Stimulated activated CD8-positive, alpha-beta memory T cell treated with anti-CD3 and anti-CD28 coated beads, Interleukin-4, amount 100 ng/mL, for 48 hours (primary cell): Measurements from ENCODE around the gene STMN3.
"Not testable (repeated sequence)": the region's sequence is repeated elsewhere in the genome, so short reads cannot be mapped to it uniquely, and the experiment has no call there.

Experiments used
- DNase-seq: peaks from one replicate; pipeline ENCODE4 v3.0.0-alpha.2; 2020

The STMN3 gene

DNA sequence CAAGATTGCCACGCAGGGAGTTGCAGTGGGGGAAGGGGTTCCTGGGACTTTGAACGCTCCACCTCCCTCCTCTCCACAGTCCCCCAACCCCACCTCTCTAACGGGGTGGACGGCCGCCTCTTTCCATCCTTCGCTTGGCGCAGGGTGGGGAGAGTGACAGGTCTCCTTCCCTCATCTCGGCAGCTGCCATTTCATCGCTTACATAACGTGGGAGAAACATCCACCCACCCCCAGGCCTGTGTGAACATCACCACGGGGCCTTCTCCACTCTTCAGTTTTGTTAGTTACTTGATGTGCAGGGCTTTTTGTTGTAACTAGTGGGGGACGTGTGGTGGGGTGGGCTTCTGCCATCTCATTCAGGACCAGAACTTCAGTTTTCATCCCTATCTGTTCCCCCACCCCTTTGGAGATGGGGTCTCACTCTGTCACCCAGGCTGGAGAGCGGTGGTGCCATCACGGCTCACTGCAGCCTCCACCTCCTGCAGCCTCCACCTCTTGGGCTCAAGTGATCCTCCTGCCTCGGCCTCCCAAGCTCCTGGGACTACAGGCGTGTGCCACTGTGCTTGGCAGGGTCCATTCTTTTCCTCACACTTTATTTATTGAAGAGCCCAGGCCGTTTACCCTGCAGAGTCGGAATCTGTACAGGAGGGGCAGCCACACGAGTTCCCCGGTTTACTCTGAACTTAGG is 22.6 kb upstream of the STMN3 start:
- DNase-seq: no peak

DNA sequence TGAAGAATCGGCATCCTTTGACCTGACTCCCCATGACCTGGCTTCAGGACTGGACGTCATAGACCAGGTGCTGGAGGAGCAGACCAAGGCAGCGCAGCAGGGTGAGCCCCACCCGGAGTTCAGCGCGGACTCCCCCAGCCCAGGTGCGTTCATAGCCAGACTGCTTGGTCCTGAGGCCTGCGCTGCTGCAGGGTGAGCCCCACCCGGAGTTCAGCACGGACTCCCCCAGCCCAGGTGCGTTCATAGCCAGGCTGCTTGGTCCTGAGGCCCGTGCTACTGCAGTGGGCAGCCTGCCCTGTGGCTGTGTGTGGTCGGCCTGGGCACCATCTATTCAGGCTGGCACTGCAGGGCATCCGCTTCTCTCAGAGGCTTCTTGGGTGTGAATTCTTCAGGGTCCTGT is 20.7 kb upstream of the STMN3 start:
- no peak for DNase-seq

DNA sequence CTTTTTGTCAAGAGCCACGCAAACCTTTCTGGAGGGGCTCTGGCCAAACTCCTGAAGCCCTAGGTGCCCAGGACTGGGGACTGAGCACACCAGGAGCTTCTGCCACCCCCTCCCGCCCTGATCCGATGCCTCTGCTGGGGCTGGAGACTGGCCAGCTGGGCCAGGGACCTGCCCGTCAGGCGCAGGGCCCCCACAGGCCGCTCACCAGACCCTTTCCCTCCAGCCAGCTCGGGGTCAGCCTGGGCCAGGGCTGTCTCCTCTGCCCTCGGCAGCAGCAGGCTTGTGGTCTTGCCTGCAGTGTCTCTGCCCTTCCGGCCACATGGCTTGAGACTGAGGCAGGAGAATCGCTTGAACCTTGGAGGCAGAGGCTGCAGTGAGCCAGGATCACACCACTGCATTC is 19.4 kb upstream of the STMN3 start:
- no peak for DNase-seq

DNA sequence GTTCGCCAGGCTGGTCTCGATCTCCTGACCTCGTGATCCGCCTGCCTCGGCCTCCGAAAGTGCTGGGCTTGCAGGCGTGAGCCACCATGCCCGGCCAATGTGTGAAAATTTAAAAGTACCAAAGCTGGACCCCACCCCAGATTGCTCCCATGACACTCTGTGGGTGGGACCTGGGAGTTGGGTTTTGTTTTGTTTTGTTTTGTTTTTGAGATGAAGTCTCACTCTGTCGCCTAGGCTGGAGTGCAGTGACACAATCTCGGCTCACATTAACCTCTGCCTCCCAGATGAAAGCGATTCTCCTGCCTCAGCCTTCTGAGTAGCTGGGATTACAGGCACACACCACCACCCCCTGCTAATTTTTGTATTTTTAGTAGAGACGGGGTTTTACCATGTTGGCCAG is 18.5 kb upstream of the STMN3 start:
- not testable (repeated sequence) for DNase-seq

DNA sequence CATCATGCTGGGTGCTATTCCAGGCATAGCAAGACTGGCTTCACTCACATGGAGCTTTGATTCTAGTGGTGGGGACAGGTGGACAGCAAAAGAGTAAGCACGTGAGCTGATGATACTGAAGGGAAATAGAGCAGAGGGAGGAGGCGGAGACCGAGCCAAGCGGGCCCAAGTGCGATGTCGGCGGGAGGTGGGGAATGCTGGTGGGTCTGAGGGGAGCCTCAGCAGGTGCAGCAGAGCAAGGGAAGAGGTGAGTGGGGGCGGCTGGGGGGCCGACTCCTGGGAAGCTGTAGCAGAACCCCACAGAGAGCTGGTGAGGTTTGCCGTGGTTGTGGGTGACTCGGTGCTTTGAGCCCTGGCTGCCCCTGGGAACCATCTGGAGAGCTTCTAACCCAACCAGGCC is 15.1 kb upstream of the STMN3 start:
- DNase-seq: no peak

DNA sequence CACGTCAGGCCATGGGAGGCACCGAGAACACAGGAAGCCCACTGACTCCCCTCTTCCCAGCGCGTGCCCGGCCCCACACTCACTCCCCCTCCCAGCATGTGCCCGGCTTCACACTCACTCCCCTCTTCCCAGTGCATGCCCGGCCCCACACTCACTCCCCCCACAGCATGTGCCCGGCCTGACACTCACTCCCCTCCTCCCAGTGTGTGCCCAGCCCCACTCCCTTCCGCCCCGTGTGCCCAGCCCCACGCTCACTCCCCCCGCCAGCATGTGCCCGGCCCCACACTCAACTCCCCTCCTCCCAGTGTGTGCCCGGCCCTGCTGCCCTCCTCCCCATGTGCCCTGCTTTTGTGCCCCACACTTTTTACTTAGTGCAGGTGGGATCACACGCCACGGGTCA is 14.6 kb upstream of the STMN3 start:
- no peak for DNase-seq

DNA sequence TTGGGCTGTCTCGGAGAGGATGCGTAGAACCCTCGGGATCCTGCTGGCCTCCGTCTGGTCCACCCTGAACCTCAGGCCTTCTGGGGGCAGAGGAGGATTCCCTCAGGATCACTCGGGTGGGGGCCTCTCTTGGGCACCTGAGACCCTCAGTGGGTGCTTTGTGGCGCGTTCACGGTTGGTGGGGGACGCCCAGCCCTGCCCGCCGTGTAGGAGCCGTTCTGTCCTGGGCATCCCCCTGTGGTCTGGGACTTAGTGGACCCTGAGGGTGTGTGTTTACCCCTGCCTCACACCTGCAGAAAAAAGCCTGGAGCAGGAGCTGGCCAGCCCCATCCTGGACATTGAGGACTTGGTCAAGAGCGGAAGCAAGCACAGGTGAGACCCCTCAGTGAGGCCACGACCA is 12.5 kb upstream of the STMN3 start:
- no peak for DNase-seq

DNA sequence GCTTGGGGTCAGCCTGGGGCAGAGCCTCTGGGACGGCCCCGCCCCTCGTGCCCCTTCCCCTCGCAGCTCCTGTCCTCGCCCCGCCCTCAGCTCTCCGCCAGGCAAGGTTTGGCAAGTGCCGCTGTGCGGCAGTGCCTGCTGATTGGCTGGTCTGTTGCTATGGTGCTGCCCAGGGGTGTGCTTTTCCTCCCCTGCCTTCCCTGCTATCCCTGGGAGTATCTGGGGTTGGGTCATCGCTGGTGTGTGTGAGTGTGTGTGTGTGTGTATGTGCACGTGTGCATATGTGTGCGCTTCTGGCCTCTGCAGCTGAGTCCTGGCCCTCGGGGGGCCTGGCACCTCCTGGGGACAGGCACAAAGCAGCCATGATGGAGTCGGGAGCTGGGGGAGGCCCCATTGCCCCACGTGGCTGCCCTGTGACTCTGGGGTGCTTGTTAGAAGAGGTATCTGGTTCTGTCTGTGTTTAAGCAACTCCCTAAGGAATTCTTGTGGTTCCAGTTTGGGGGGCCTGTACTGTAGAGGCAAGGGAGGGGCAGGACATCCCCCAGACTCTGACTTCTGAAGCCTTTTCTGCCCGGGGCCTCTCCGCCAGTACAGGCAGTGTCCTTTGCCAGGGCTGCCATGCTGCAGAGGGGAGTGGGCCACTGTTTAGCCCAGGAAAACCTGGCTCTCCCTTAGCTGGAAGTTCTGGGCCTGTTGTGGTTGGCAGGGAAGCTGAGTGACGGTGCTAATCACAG is 11.8 kb upstream of the STMN3 start:
- no peak for DNase-seq

DNA sequence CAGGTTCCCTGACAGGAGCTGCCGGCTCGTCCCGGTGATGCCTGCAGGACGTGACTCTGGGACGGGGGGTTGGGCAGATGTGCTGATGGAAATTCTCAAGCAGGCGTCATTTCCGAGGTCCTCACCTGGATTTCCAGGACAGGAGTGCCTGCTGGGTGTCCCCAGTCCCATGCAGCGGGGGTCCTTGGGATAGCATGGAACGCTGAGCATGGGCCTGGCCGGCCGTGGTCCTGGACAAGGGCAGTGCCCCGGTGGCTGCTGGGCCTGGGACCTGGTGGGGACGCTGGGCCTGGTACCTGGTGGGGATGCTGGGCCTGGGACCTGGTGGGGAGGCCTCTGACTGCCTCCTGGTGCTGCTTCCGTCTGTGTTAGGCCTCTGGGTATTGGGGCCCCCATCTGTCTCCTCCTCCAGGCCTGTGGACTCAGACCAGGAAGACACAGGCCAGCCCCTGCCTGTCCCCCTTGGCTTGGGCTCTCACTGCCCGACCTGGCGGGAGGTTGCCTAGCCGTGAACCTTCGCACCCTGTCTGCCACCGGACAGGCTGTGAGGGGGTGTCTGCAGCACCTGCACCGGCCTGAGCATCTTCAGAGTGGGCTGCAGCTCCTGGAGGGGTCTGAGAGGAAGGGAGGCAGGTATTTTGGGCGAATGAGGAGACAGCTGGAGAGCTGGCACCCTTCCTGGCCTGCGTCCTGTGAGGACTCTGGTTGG is 11.1 kb upstream of the STMN3 start:
- no peak for DNase-seq

DNA sequence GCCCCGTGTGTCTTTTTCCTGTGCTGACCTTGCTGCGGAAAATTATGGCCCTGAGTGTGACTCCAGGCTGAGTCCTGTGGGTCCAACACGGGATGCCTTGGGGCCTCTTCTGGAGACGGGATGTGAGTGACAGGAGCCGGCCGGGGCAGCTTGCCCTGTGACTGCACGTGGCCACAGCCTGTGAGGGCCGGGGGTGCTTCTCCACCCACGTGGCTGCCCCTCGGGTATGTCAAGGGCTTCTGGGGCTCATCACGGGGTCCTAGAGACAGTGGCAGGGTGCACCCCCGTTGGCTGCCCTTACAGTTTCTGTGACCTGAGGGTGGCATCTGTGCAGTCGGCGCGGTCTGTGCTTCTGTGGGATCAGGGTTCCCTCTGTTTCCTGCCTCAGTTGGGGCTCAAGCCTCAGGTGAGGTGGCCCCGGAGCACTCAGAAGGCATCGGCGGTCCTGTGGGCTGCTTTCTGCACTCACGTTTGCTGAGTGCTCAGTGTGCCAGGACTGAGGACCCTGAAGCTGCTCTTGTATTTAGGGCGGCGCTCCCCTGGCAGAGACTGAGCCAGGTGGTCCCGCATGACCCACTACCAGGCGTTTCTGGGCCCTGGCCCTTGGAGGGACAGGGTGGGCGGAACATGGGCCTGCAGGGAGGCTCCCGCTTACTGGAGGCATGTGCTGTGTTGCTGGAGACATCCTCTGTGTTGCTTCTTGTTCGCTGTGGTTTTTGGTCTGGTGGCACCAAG is 10.3 kb upstream of the STMN3 start:
- DNase-seq: no peak

DNA sequence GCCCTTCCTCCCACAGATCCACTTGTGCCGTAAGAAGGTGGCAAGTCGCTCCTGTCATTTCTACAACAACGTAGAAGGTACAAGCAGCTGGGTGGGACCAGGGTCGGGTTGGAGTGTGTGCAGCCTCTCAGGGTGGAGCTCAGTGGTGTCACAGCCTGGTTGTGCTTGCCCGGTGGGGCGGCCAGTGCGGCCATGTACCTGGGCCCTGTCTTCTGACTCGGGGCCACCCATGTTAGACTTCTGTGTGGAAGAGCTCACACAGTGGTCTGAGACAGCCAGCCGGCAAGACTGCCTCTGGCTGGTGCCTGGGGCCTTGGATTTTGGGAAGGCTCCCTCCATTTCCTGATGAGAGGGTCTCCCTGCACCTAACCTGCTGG is 9.6 kb upstream of the STMN3 start:
- no peak for DNase-seq

DNA sequence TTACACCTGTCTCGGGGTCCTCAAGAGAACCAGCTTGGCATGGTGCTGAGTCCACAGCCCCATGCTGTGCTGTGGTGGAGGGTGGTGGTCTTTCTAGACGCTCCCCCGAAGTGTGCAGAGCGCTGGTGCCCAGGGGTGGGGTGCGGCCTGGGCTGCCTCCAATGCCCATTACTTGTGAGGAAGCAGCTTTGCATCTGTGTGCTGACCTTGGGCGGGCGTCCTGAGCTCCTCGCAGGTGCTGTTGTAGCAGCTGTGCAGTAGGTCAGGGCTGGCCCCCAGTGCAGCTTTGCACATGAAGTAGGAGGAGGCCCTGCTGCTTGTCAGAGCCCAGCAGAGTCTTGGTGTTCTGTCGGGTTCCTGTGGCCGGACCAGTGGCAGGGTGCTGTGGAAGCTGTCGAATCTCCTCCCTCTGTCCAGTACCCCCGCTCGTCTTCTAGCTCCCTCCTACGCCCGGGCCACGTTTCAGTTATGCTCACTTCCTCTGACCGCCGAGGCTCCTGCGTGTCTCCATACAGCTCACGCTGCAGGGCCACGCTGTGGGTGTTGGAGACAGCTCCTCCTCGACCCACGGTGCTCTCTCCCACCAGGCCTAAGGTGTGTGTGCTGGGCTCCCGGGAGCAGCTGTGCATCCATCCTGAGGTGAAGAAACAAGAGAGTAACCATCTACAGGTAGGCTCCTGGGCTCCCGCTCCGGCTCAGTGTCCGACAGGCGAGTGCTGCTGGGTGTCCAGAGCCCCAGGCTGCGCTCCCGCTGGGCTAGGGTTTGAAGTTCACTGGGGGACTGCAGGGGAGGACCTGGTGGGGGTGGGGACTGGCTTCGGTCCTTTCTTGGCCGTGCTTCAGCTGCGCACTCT is 9.0 kb upstream of the STMN3 start:
- DNase-seq: no peak

DNA sequence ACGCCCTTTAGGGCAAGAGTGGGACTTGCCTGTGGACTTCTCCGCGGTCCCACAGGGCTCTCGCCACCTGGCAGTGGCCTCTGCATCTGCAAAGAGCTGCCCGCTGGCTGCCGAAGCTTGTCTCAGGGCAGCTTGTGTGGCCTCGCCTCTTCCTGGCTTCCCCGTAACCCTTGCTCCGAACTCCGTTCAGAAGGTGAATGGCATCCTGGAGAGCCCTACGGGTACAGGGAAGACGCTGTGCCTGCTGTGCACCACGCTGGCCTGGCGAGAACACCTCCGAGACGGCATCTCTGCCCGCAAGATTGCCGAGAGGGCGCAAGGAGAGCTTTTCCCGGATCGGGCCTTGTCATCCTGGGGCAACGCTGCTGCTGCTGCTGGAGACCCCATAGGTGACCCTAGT is 7.9 kb upstream of the STMN3 start:
- no peak for DNase-seq

DNA sequence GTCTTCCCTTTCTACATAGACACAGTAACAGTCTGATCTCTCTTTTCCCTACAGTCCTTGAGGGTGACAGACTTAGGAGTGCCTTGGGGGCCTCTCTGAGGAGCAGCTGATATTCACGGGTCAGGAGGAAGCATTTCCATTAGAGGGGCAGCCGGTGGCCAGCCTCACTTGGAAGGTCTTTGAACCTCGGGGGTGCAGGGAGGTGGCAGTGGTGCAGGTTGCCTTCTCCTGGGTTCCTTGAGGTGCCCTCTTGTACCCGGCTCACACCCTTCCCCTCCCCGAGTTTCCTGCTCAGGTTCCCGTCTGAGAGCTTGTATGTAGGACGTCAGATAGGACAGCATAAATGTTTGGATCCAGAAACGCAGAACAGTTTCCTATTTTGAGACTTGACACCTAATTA is 7.4 kb upstream of the STMN3 start:
- no peak for DNase-seq

DNA sequence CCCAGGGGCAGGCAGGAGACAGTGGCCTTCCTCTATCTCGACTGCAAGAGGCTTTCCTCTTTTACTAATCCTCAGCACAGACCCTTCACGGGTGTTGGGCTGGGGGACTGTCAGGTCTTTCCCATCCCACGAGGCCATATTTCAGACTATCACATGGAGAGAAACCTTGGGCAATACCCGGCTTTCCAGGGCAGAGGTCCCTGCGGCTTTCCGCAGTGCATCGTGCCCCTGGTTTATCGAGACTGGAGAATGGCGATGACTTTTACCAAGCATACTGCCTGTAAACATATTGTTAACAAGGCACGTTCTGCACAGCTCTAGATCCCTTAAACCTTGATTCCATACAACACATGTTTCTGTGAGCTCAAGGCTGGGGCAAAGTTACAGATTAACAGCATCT is 7.0 kb upstream of the STMN3 start:
- DNase-seq: not testable (repeated sequence)

DNA sequence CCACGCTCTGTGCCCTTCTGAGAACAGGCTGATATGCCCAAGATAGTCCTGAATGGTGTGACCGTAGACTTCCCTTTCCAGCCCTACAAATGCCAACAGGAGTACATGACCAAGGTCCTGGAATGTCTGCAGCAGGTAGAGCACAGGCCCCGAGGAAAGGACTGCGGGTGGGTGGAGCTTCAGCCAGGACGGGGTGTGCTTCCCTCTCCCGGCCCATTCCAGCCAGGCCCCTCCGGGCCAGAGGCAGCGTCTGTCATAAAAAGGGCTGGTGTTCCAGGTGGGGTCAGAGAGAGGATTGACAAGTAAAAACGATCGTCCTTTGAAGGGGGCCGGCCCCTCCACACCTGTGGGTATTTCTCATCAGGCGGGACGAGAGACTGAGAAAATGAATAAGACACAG is 6.1 kb upstream of the STMN3 start:
- DNase-seq: no peak

DNA sequence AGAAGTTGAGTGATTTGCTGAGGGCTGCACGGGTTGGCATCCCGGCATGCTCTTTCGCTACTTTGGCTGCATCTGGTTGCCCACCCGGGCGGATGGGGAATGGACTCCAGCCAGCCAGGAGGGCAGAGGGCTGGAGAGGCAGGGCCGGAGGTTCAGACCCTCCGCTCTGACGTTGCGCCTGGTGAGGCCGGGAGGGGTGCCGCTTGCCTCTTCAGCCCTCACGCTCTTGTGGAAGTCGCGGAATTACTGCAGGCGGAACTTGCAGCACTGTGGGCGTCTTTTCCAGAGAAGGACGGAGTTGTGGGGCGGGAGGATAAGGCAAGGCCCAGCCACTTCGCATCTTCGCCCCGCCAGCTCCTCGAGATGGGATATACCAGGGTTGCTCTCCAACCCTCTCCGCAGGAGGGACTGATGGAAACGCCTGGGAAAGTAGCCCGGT is 5.5 kb upstream of the STMN3 start:
- peak; percentile 48 for DNase-seq

DNA sequence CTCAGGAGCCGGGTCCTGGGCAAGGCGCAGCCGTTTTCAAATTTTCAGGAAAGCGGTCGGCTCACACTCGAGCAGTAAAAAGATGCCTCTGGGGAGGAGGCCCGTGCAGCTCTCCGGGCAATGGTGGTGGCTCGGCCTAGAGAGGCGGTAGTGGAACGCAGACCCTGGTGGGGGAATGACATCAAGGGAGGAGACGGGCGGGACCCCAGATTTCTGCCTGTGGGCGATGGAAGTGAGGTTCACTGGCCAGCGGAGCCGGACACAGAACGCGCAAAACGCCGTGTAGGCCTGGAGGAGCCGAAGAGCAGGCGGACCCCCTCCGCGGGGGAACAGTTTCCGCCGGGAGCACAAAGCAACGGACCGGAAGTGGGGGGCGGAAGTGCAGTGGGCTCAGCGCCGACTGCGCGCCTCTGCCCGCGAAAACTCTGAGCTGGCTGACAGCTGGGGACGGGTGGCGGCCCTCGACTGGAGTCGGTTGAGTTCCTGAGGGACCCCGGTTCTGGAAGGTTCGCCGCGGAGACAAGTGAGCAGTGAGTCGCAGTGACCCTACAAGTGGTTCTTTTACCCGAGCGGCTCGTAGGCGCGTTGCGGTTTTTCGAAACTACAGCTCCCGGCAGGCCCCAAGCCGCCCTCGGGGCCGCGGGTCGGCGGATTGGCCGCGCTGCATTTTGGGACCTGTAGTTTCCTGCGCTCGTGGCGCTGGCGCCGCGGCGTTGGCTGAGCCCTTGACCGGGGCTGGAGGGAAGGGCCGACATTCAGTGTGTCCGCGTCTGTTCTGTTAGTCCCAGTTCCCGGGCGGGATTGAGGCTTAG is 4.9 kb upstream of the STMN3 start, which contains the start of gene RTEL1:
TSS of gene RTEL1 (plus strand) at position 376 of the 812 bp plus-strand sequence. CDS start 1,091 bp downstream, outside the sequence.
- DNase-seq: peak; percentile 94

DNA sequence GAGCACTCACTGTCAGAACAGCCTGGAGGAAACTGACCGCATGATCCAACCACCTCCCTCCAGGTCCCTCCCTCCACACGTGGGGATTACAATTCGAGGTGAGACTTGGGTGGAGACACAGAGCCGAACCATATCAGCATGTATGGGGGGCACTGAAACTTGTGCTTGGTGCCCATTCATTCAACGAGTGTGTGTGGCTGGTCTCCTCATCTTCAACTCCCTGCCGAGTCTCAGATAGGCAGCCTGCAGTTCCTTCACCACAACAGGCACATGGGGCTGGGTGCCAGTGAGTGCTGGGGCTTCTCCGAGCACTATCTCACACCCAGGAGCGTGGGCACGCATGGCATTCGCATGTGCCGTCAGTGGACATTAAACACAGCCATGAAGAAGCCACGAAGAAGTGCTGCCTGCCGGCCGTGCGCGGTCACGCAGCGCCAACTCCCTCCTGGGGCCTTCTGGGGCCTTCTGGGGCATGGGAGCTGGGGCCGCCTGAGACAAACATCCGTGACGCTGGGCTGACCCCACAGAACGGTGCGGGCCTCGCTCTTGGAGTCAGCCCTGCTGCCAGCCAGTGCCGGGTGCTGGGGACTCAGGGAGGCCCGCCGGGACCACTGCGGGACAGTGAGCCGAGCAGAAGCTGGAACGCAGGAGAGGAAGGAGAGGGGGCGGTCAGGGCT is 4.2 kb upstream of the STMN3 start:
- no peak for DNase-seq

DNA sequence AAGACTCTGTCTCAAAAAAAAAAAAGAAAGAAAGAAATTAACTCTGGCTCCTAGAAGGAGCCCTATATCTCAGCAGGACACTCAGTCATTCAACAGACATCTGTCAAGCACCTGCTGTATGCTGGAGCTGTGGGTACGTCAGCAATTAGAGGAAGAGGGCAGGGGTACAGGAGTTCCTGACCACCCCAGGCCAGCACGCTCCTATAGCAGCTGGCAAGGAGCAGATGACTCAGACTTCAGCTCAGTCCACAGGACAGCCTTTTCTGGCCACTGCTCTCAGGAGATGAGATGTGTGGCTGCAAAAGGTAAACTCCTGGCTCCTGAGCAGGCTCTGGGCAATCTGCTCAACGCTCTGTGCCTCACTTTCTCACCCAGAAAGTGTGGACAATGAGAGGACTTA is 3.2 kb upstream of the STMN3 start:
- DNase-seq: no peak

DNA sequence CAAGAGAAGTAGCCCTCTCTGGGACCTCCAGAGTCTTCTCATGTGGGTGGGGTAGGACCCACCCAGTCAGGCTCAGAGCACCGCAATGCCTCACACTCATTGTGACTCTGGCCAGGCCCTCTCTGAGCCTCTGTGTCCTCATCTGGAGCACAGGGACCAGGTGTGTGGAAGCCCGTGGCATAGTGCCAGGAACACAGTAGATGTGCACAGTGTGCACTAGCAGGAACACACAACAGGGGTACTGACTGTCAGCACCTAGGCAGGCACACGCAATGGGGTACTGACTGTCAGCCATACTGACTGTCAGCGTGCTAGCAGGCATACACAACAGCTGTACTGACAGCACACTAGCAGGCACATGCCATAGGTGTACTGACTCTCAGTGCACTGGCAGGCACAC is 2.0 kb upstream of the STMN3 start:
- no peak for DNase-seq
